HFFc6 (cell line): ENCODE results near the gene MAP1B. TPM values are rescaled to one million over a fixed set of nuclear protein-coding genes. Genes with fewer than 3 reads are reported as not detected.

Experiments used
- DNase-seq: peaks from one replicate; pipeline ENCODE4 v3.0.0-alpha.2; 2018
- H3K27ac Mint-ChIP-seq: 2 replicates; pipeline ENCODE4 v1.8.0; 2020; ENCODE audit warnings: mild to moderate bottlenecking, mixed read lengths
- H3K27me3 Mint-ChIP-seq: 2 replicates; pipeline ENCODE4 v1.8.0; 2021; ENCODE audit warnings: mild to moderate bottlenecking, moderate library complexity, mixed read lengths; ENCODE audit not compliant: insufficient read depth
- H3K36me3 Mint-ChIP-seq: 2 replicates; pipeline ENCODE4 v1.8.0; 2021; ENCODE audit warnings: low read depth, mixed read lengths
- H3K4me1 Mint-ChIP-seq: 2 replicates; pipeline ENCODE4 v1.8.0; 2020; ENCODE audit warnings: low read depth, mixed read lengths
- H3K4me3 Mint-ChIP-seq: 2 replicates; pipeline ENCODE4 v1.8.0; 2020; ENCODE audit warnings: mild to moderate bottlenecking, moderate library complexity, mixed read lengths
- H3K9me3 Mint-ChIP-seq: 2 replicates; pipeline ENCODE4 v1.8.0; 2020; ENCODE audit warnings: mild to moderate bottlenecking, mixed read lengths
- total RNA-seq, 6 experiments: library from RNA; stranded (reverse); fragmentation: NEBNext Ultra II Directional; extraction: Animal tissue kit (Norgen Biotek cat#: 25700); gene quantifications; 2 replicates in 1 of 6; 3 replicates in 5 of 6; pipeline ENCODE4 v1.2.3, GENCODE V29; 2021
- TF ChIP-seq, protein P1 (sequence below): fragments of 200-600 bp; sonication (generic); IDR thresholded peaks from 2 replicates; pipeline ENCODE4 v1.5.0; 2021; ENCODE audit warnings: antibody characterized with exemption, mild to moderate bottlenecking

The MAP1B gene
- total RNA-seq, 6 experiments from 2014 or later = 164 to 272 (median 235) TPM

- no peak for DNase-seq
- Mint-ChIP-seq H3K4me3 (no peak overlapping the region), H3K27ac (peak overlapping the region; percentile 15; the same call in 1 of the 2 replicates), H3K36me3 (peaks cover 84% of the 10 kb centered on the region), H3K4me1 (peaks cover 38% of the 10 kb centered on the region), H3K27me3 (peaks cover 4% of the 10 kb centered on the region), H3K9me3 (no peaks in the 10 kb centered on the region; the same call in 1 of the 2 replicates)
- TF ChIP-seq, protein P1, sequence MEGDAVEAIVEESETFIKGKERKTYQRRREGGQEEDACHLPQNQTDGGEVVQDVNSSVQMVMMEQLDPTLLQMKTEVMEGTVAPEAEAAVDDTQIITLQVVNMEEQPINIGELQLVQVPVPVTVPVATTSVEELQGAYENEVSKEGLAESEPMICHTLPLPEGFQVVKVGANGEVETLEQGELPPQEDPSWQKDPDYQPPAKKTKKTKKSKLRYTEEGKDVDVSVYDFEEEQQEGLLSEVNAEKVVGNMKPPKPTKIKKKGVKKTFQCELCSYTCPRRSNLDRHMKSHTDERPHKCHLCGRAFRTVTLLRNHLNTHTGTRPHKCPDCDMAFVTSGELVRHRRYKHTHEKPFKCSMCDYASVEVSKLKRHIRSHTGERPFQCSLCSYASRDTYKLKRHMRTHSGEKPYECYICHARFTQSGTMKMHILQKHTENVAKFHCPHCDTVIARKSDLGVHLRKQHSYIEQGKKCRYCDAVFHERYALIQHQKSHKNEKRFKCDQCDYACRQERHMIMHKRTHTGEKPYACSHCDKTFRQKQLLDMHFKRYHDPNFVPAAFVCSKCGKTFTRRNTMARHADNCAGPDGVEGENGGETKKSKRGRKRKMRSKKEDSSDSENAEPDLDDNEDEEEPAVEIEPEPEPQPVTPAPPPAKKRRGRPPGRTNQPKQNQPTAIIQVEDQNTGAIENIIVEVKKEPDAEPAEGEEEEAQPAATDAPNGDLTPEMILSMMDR = no peak
Observed at GRCh38 chr5:72199681-72200080, 92.4 kb downstream of the MAP1B start.

DNA sequence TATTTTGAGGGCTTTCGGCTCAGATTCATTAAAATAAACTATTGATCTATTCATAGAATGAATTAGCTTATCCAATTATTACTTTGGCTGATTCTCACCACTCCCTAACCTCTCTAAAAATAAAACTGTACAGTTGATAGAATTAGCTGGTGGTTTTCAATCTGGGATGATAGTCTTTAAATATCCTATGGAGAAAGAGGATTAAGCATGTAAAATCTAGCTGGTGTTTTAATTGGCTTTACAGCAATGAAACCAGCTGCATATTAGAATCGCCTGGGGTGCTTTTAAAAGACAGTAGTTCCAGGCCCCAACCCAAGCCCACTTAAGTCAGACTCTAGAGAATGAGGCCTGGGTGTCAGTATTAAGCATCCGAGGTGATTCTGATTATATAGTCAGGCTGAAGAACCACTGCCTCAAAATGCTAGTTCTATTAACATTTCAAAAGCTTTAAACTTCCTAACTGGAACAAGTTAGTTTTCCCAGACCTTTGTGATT is 95.1 kb downstream of the MAP1B start:
- H3K36me3 Mint-ChIP-seq = peaks cover 76% of the 10 kb centered on the region
- no peak overlapping the region for H3K27ac Mint-ChIP-seq
- no peaks in the 10 kb centered on the region for H3K9me3 Mint-ChIP-seq
- peaks cover 59% of the 10 kb centered on the region for H3K4me1 Mint-ChIP-seq
- DNase-seq = no peak
- TF ChIP-seq, protein P1 = no peak
- peaks cover 4% of the 10 kb centered on the region for H3K27me3 Mint-ChIP-seq
- no peak overlapping the region for H3K4me3 Mint-ChIP-seq

DNA sequence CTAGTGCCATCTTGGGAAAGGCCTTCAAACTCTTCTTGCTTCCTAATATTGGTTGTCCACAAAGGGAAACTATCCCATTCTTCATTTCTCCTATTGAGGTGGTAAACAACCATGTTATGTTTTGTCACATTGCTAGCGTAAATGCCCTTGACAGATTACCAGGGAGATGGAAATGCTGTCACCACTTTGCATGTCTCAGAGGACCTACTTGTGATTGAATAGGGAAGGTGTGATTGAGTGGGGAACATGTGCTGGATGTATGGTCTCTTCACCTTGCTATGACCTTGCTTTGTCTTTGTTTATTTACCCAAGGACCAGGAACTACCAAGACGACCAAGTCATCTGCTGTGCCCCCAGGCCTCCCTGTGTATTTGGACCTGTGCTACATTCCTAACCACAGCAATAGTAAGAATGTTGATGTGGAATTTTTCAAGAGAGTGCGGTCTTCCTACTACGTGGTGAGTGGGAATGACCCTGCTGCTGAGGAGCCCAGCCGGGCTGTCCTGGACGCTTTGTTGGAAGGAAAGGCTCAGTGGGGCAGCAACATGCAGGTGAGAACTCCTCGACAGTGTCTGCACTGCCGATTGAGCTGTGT is 96.1 kb downstream of the MAP1B start:
- peaks cover 74% of the 10 kb centered on the region for H3K36me3 Mint-ChIP-seq
- DNase-seq = no peak
- no peaks in the 10 kb centered on the region for H3K9me3 Mint-ChIP-seq
- H3K4me1 Mint-ChIP-seq = peaks cover 60% of the 10 kb centered on the region
- H3K4me3 Mint-ChIP-seq = no peak overlapping the region; the same call in 1 of the 2 replicates
- H3K27ac Mint-ChIP-seq = peak overlapping the region; percentile 27; the same call in 1 of the 2 replicates
- H3K27me3 Mint-ChIP-seq = peaks cover 4% of the 10 kb centered on the region
- TF ChIP-seq, protein P1 = no peak

- no peaks in the 10 kb centered on the region for H3K9me3 Mint-ChIP-seq
- H3K27ac Mint-ChIP-seq = peak overlapping the region; percentile 20
- H3K4me1 Mint-ChIP-seq = peaks cover 76% of the 10 kb centered on the region
- TF ChIP-seq, protein P1 = no peak
- DNase-seq = no peak
- peaks cover 3% of the 10 kb centered on the region for H3K27me3 Mint-ChIP-seq
- H3K4me3 Mint-ChIP-seq = 0 out of 2 replicates have a peak overlapping the region, but pooled peaks have one; percentile 0
- H3K36me3 Mint-ChIP-seq = peaks cover 71% of the 10 kb centered on the region
Observed at GRCh38 chr5:72204946-72205345, 97.7 kb downstream of the MAP1B start.

GRCh38 chr5:72205431-72206009 is 98.2 kb downstream of the MAP1B start:
- peak overlapping the region; percentile 0; the same call in 1 of the 2 replicates for H3K4me3 Mint-ChIP-seq
- H3K4me1 Mint-ChIP-seq = peaks cover 82% of the 10 kb centered on the region
- H3K27me3 Mint-ChIP-seq = peaks cover 3% of the 10 kb centered on the region
- TF ChIP-seq, protein P1 = no peak
- H3K27ac Mint-ChIP-seq = peak overlapping the region; percentile 14
- H3K36me3 Mint-ChIP-seq = peaks cover 65% of the 10 kb centered on the region
- H3K9me3 Mint-ChIP-seq = no peaks in the 10 kb centered on the region
- peak; percentile 46 for DNase-seq
